Keratinocyte (primary cell): ENCODE data around the gene ABCC11. TPM values are rescaled to one million over a fixed set of nuclear protein-coding genes. Genes with fewer than 3 reads are reported as not detected.

Source experiments
- DNase-seq: peaks from one replicate; pipeline ENCODE4 v3.0.0-alpha.2; 2011; ENCODE audit warnings: low read depth, missing footprints, low spot score
- FAIRE-seq: peaks from 2 replicates; lab custom pipeline; 2011; peaks lifted over from hg19 to GRCh38; lab: Jason Lieb, UNC
- H2AFZ ChIP-seq: 2 replicates; pipeline ENCODE4 v1.6.0; 2012; ENCODE audit warnings: low read length, control low read depth, inconsistent platforms; ENCODE audit not compliant: control insufficient read depth
- H3K27ac ChIP-seq: 2 replicates; pipeline ENCODE4 v1.5.1; 2011; ENCODE audit warnings: low read length; ENCODE audit not compliant: control insufficient read depth, insufficient read depth
- H3K27me3 ChIP-seq: 3 replicates; pipeline ENCODE4 v1.6.0; 2011; ENCODE audit warnings: low read length; ENCODE audit not compliant: control insufficient read depth, insufficient read depth; ENCODE audit errors: extremely low read depth
- H3K36me3 ChIP-seq, 2 experiments: 2 replicates in 1 of 2; 3 replicates in 1 of 2; pipeline ENCODE4 v1.5.1; 2011; ENCODE audit warnings: low read length in 2 of 2, mild to moderate bottlenecking in 1 of 2; ENCODE audit not compliant: control insufficient read depth in 2 of 2, insufficient read depth in 2 of 2; ENCODE audit errors: extremely low read depth in 1 of 2
- H3K4me1 ChIP-seq: 3 replicates; pipeline ENCODE4 v1.5.1; 2011; ENCODE audit warnings: low read length; ENCODE audit not compliant: control insufficient read depth, insufficient read depth; ENCODE audit errors: extremely low read depth
- H3K4me2 ChIP-seq: 3 replicates; pipeline ENCODE4 v1.6.0; 2011; ENCODE audit warnings: low read depth, low read length; ENCODE audit not compliant: control insufficient read depth, insufficient read depth; ENCODE audit errors: extremely low read depth
- H3K4me3 ChIP-seq, 3 experiments: fragments of 200-600 bp in 1 of 3; sonication (generic) in 1 of 3; 2 replicates in 2 of 3; 3 replicates in 1 of 3; pipeline ENCODE4 v1.5.1; 2011 to 2016; ENCODE audit warnings: low read length in 3 of 3, mild to moderate bottlenecking in 3 of 3, control low read depth in 2 of 3, inconsistent platforms in 1 of 3, low read depth in 1 of 3, mixed read lengths in 1 of 3, mixed run types in 1 of 3, moderate library complexity in 1 of 3; ENCODE audit not compliant: control insufficient read depth in 2 of 3, insufficient read depth in 2 of 3; ENCODE audit errors: extremely low read depth in 1 of 3
- H3K79me2 ChIP-seq: 2 replicates; pipeline ENCODE4 v1.6.0; 2012; ENCODE audit warnings: low read length; ENCODE audit not compliant: control insufficient read depth, insufficient read depth
- H3K9ac ChIP-seq: 3 replicates; pipeline ENCODE4 v1.6.0; 2011; ENCODE audit warnings: low read length; ENCODE audit not compliant: control insufficient read depth, insufficient read depth; ENCODE audit errors: extremely low read depth
- H3K9me1 ChIP-seq: 3 replicates; pipeline ENCODE4 v1.6.0; 2011; ENCODE audit warnings: low read length; ENCODE audit not compliant: control insufficient read depth, insufficient read depth; ENCODE audit errors: extremely low read depth
- H3K9me3 ChIP-seq: 2 replicates; pipeline ENCODE4 v1.5.1; 2012; ENCODE audit warnings: low read depth, low read length; ENCODE audit not compliant: control insufficient read depth
- H4K20me1 ChIP-seq: 3 replicates; pipeline ENCODE4 v1.6.0; 2011; ENCODE audit warnings: low read length; ENCODE audit not compliant: control insufficient read depth, insufficient read depth; ENCODE audit errors: extremely low read depth
- CTCF ChIP-seq, 3 experiments: IDR thresholded peaks in 1 of 3; conservative IDR thresholded peaks in 1 of 3; optimal IDR thresholded peaks in 1 of 3; 2 replicates in 2 of 3; 3 replicates in 1 of 3; pipeline versions ENCODE3 to v1.5.1; 2011; ENCODE audit warnings: low read length in 3 of 3, mild to moderate bottlenecking in 3 of 3, moderate library complexity in 2 of 3, control low read depth in 1 of 3, inconsistent platforms in 1 of 3; ENCODE audit not compliant: insufficient read depth in 2 of 3; ENCODE audit errors: extremely low read depth in 1 of 3
- EZH2 ChIP-seq: IDR thresholded peaks from one replicate; pipeline ENCODE4 v1.6.1; 2012; ENCODE audit warnings: inconsistent platforms, mild to moderate bottlenecking, low read length, moderate library complexity
- dilution Hi-C: fragments of 300-500 bp; cut with MboI; formaldehyde crosslinking; loops from one replicate; pipeline ENCODE4 v1.7.0; 2020; ENCODE audit warnings: low sequenced_read_pairs; ENCODE audit not compliant: extremely low pct_ligation_motif_present
- polyA plus RNA-seq, 5 experiments: library from polyadenylated mRNA; depleted of rRNA in 3 of 5; stranded (reverse) in 3 of 5; stranded (forward) in 1 of 5; unstranded in 1 of 5; fragments of >200 nt; gene quantifications; 1 replicate in 1 of 5; 2 replicates in 3 of 5; 3 replicates in 1 of 5; pipeline versions ENCODE4 v1.2.1 to v1.2.3, GENCODE V29; 2011 to 2012; ENCODE audit warnings: missing spikeins in 2 of 5, low read depth in 1 of 5, low replicate concordance in 1 of 5

The ABCC11 gene
- polyA plus RNA-seq, 1 donor (not counting 4 experiments of a cell fraction or from before 2014, with no cell fraction given) = 0.33 TPM

DNA sequence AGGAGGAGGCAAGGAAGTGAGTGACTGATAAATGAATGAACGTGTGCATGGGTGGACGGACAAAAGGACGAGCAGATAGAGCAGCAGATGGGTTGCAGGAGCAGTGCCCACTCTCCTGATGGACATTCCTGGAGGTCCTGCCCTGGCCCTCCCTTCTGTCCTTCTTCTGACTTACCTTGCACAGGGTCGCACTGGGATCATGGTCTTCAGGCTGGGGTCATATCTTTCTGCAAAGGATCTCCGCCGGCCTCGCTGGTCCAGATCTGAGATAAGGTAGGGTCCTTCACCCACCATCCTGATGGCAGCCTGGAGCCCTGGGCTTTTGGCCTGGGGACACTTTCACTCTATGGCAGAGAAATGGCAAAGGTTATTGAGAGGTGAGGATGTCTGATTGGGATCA, 101.2 kb downstream of the ABCC11 start:
- no peak for TF ChIP-seq CTCF (optimal IDR thresholded peaks at IDR 0.05 in 1 of 3, IDR thresholded peaks at IDR 0.05 in 1 of 3, conservative IDR thresholded peaks at IDR 0.05 in 1 of 3; ENCODE audit: extremely low read depth in 1 of 3, insufficient read depth in 2 of 3, low read length in 3 of 3)
- no peak for TF ChIP-seq EZH2
- Histone ChIP-seq H3K9me3 (no peaks in the 10 kb centered on the region), H3K79me2 (no peaks in the 10 kb centered on the region), H3K27me3 (no peaks in the 10 kb centered on the region), H3K27ac (no peak overlapping the region), H3K36me3 (no peaks in the 10 kb centered on the region), H3K4me2 (no peak overlapping the region), H3K4me1 (no peaks in the 10 kb centered on the region), H3K9ac (no peak overlapping the region), H4K20me1 (no peaks in the 10 kb centered on the region), H2AFZ (no peak overlapping the region), H3K4me3 (no peak overlapping the region), H3K9me1 (no peaks in the 10 kb centered on the region)
- dilution Hi-C loops = no loop called here
- FAIRE-seq (no peak), DNase-seq (no peak)

- dilution Hi-C loops = no loop called here
- H3K4me3 ChIP-seq = no peak overlapping the region
- H3K9me1 ChIP-seq = no peaks in the 10 kb centered on the region
- no peak overlapping the region for H3K4me2 ChIP-seq
- no peaks in the 10 kb centered on the region for H3K4me1 ChIP-seq
- no peak for TF ChIP-seq EZH2
- TF ChIP-seq CTCF (optimal IDR thresholded peaks at IDR 0.05 in 1 of 3, IDR thresholded peaks at IDR 0.05 in 1 of 3, conservative IDR thresholded peaks at IDR 0.05 in 1 of 3; ENCODE audit: extremely low read depth in 1 of 3, insufficient read depth in 2 of 3, low read length in 3 of 3) = no peak
- FAIRE-seq (no peak), DNase-seq (no peak)
- no peak overlapping the region for H2AFZ ChIP-seq
- H3K9me3 ChIP-seq = no peaks in the 10 kb centered on the region
- H3K36me3 ChIP-seq = no peaks in the 10 kb centered on the region
- H3K9ac ChIP-seq = no peak overlapping the region
- no peak overlapping the region for H3K27ac ChIP-seq
- no peaks in the 10 kb centered on the region for H4K20me1 ChIP-seq
- no peaks in the 10 kb centered on the region for H3K27me3 ChIP-seq
- H3K79me2 ChIP-seq = no peaks in the 10 kb centered on the region
These were observed 103.4 kb downstream of the ABCC11 start for GRCh38 chr16:48143812-48144368.
